GM23338 (cell line): ENCODE results near the gene LRCH3. TPM values are rescaled to one million over a fixed set of nuclear protein-coding genes. Genes with fewer than 3 reads are reported as not detected.

Experiments
- ATAC-seq: fragments of 200-7000 bp; cut with Tn5 transposase; 3 replicates; pipeline ENCODE4 v1.9.1; 2020
- DNase-seq: peaks from one replicate; pipeline ENCODE4 v3.0.0-alpha.2; 2015; ENCODE audit warnings: low spot score
- H2AFZ ChIP-seq: fragments of 200-600 bp; sonication (generic); 2 replicates; pipeline ENCODE4 v1.8.0; 2016; ENCODE audit warnings: antibody characterized with exemption, mild to moderate bottlenecking, moderate library complexity
- H3F3A ChIP-seq: fragments of 200-600 bp; sonication (generic); replicated peaks from 2 replicates; pipeline ENCODE4 v1.8.0; 2017; ENCODE audit warnings: antibody characterized with exemption, mixed run types, low read depth
- H3K27ac ChIP-seq: fragments of 200-600 bp; sonication (generic); 2 replicates; pipeline ENCODE4 v1.6.1; 2016; ENCODE audit warnings: low read depth
- H3K27me3 ChIP-seq: fragments of 200-600 bp; sonication (generic); 2 replicates; pipeline ENCODE4 v1.8.0; 2016; ENCODE audit warnings: mild to moderate bottlenecking, mixed run types, moderate library complexity; ENCODE audit not compliant: insufficient read depth
- H3K36me3 ChIP-seq: fragments of 200-600 bp; sonication (generic); 2 replicates; pipeline ENCODE4 v1.8.0; 2016; ENCODE audit warnings: mild to moderate bottlenecking; ENCODE audit not compliant: insufficient read depth
- H3K4me1 ChIP-seq: fragments of 200-600 bp; sonication (generic); 2 replicates; pipeline ENCODE4 v1.8.0; 2016; ENCODE audit warnings: mild to moderate bottlenecking, moderate library complexity; ENCODE audit not compliant: insufficient read depth
- H3K4me2 ChIP-seq: fragments of 200-600 bp; sonication (generic); 2 replicates; pipeline ENCODE4 v1.7.1; 2017; ENCODE audit warnings: mixed run types
- H3K4me3 ChIP-seq: fragments of 200-600 bp; sonication (generic); 2 replicates; pipeline ENCODE4 v1.6.1; 2016; ENCODE audit warnings: mixed run types
- H3K79me2 ChIP-seq: fragments of 200-600 bp; sonication (generic); replicated peaks from 2 replicates; pipeline ENCODE4 v1.8.0; 2017; ENCODE audit warnings: mild to moderate bottlenecking; ENCODE audit not compliant: insufficient read depth
- H3K9me2 ChIP-seq: fragments of 200-600 bp; sonication (generic); 2 replicates; pipeline ENCODE4 v1.8.0; 2017; ENCODE audit not compliant: insufficient read depth
- H4K20me1 ChIP-seq: fragments of 200-600 bp; sonication (generic); replicated peaks from 2 replicates; pipeline ENCODE4 v1.8.0; 2017; ENCODE audit warnings: mild to moderate bottlenecking; ENCODE audit not compliant: insufficient read depth
- H3K27ac Mint-ChIP-seq: 2 replicates; pipeline ENCODE4 v1.8.0; 2020; ENCODE audit warnings: inconsistent platforms, mild to moderate bottlenecking, moderate library complexity, mixed read lengths
- H3K27me3 Mint-ChIP-seq: 3 replicates; pipeline ENCODE4 v1.8.0; 2022; ENCODE audit warnings: low read depth, mild to moderate bottlenecking, moderate library complexity, mixed read lengths, inconsistent platforms; ENCODE audit not compliant: insufficient read depth, poor library complexity
- H3K36me3 Mint-ChIP-seq: 3 replicates; pipeline ENCODE4 v1.8.0; 2021; ENCODE audit warnings: low read depth, mild to moderate bottlenecking, inconsistent platforms, moderate library complexity, mixed read lengths
- H3K4me1 Mint-ChIP-seq: 3 replicates; pipeline ENCODE4 v1.8.0; 2020; ENCODE audit warnings: mild to moderate bottlenecking, inconsistent platforms, mixed read lengths
- H3K4me3 Mint-ChIP-seq: 3 replicates; pipeline ENCODE4 v1.8.0; 2021; ENCODE audit warnings: moderate library complexity, mild to moderate bottlenecking, inconsistent platforms, mixed read lengths
- H3K9me3 Mint-ChIP-seq: 3 replicates; pipeline ENCODE4 v1.8.0; 2020; ENCODE audit warnings: moderate library complexity, mild to moderate bottlenecking, inconsistent platforms, mixed read lengths
- CREB1 ChIP-seq: fragments of 250-450 bp; sonication (Bioruptor Pico); IDR thresholded peaks from 2 replicates; pipeline ENCODE4 v1.5.0; 2020; ENCODE audit warnings: low read depth, mild to moderate bottlenecking, moderate library complexity
- CTCF ChIP-seq, 2 experiments: fragments of 200-600 bp in 1 of 2; sonication (generic) in 1 of 2; conservative IDR thresholded peaks; 2 replicates each; pipeline versions ENCODE4 v1.5.1 to v1.6.1; 2016 to 2017; ENCODE audit warnings: antibody characterized with exemption in 2 of 2, low read depth in 2 of 2, mild to moderate bottlenecking in 2 of 2, moderate library complexity in 1 of 2
- ETS1 ChIP-seq: IDR thresholded peaks from 2 replicates; pipeline ENCODE4 v1.6.1; 2016; ENCODE audit warnings: antibody characterized with exemption
- EZH2 ChIP-seq: fragments of 200-600 bp; sonication (generic); IDR thresholded peaks from one replicate; pipeline ENCODE4 v1.8.0; 2017; ENCODE audit warnings: antibody characterized with exemption, mild to moderate bottlenecking, low read depth; ENCODE audit not compliant: unreplicated experiment
- EZH2phosphoT487 ChIP-seq: fragments of 200-600 bp; sonication (generic); IDR thresholded peaks from one replicate; pipeline ENCODE4 v1.8.1; 2018; ENCODE audit warnings: antibody characterized with exemption; ENCODE audit not compliant: unreplicated experiment
- JUNB ChIP-seq: IDR thresholded peaks from one replicate; pipeline ENCODE4 v1.6.1; 2016; ENCODE audit warnings: antibody characterized with exemption; ENCODE audit not compliant: unreplicated experiment
- NANOG ChIP-seq: IDR thresholded peaks from 2 replicates; pipeline ENCODE4 v1.6.1; 2016; ENCODE audit warnings: antibody characterized with exemption, borderline replicate concordance
- POLR2AphosphoS5 ChIP-seq: IDR thresholded peaks from 2 replicates; pipeline ENCODE4 v1.6.1; 2016; ENCODE audit warnings: antibody characterized with exemption, low read depth
- REST ChIP-seq: IDR thresholded peaks from one replicate; pipeline ENCODE4 v1.6.1; 2018; ENCODE audit warnings: antibody characterized with exemption; ENCODE audit not compliant: unreplicated experiment
- STAT1 ChIP-seq: IDR thresholded peaks from one replicate; pipeline ENCODE4 v1.6.1; 2016; ENCODE audit warnings: antibody characterized with exemption; ENCODE audit not compliant: unreplicated experiment
- ZNF114 ChIP-seq: fragments of 250-450 bp; sonication (Bioruptor Pico); IDR thresholded peaks from 2 replicates; pipeline ENCODE4 v1.5.0; 2020; ENCODE audit warnings: mild to moderate bottlenecking, moderate library complexity
- ZNF331 ChIP-seq: fragments of 250-450 bp; sonication (Bioruptor Pico); IDR thresholded peaks from 2 replicates; pipeline ENCODE4 v1.5.0; 2020; ENCODE audit warnings: low read depth, mild to moderate bottlenecking, moderate library complexity
- ZNF462 ChIP-seq: fragments of 250-450 bp; sonication (Bioruptor Pico); IDR thresholded peaks from 2 replicates; pipeline ENCODE4 v1.5.0; 2020; ENCODE audit warnings: mild to moderate bottlenecking, moderate library complexity
- polyA plus RNA-seq: library from polyadenylated mRNA; unstranded; fragments of >200 nt; fragmentation: Nextera tagmentation; extraction: Ambion mirVana; gene quantifications from 2 replicates; pipeline ENCODE4 v1.2.1, GENCODE V29; 2016
- total RNA-seq: library from RNA; depleted of rRNA; stranded (reverse); fragments of >200 nt; shearing (Covaris generic); gene quantifications from 2 replicates; pipeline ENCODE4 v1.2.3, GENCODE V29; 2014

The LRCH3 gene
- total and polyA plus RNA-seq, 2 experiments from 2014 or later = 22.9 to 60.0 TPM

- Mint-ChIP-seq H3K36me3 (peaks cover 58% of the 10 kb centered on the region), H3K4me1 (no peaks in the 10 kb centered on the region), H3K27ac (no peak overlapping the region), H3K9me3 (no peaks in the 10 kb centered on the region), H3K4me3 (no peak overlapping the region), H3K27me3 (no peaks in the 10 kb centered on the region)
- Histone ChIP-seq H3K4me1 (no peaks in the 10 kb centered on the region), H3K4me2 (no peak overlapping the region), H3K79me2 (no peaks in the 10 kb centered on the region), H3K4me3 (no peak overlapping the region), H3F3A (no peaks in the 10 kb centered on the region), H3K27ac (no peak overlapping the region), H3K36me3 (peaks cover 18% of the 10 kb centered on the region), H3K9me2 (no peaks in the 10 kb centered on the region), H2AFZ (no peak overlapping the region), H4K20me1 (no peaks in the 10 kb centered on the region), H3K27me3 (no peaks in the 10 kb centered on the region)
- no peak for ATAC-seq
- DNase-seq = no peak
- no peak for TF ChIP-seq JUNB
- no peak for TF ChIP-seq NANOG
- TF ChIP-seq ZNF114 (CRISPR knock-in tag) = no peak
- TF ChIP-seq EZH2 = no peak
- no peak for TF ChIP-seq CTCF (conservative IDR thresholded peaks at IDR 0.05; ENCODE audit: low read depth in 2 of 2)
- TF ChIP-seq STAT1 = no peak
- no peak for TF ChIP-seq CREB1 (CRISPR knock-in tag)
- no peak for TF ChIP-seq EZH2phosphoT487
- TF ChIP-seq REST = no peak
- TF ChIP-seq ETS1 = no peak
- no peak for TF ChIP-seq POLR2AphosphoS5
- no peak for TF ChIP-seq ZNF331
- no peak for TF ChIP-seq ZNF462 (CRISPR knock-in tag)
Observed at GRCh38 chr3:197836244-197836643, 45.2 kb downstream of the LRCH3 start.
